ENCODE results near the gene ARHGAP33. TPM values are rescaled to one million over a fixed set of nuclear protein-coding genes. Genes with fewer than 3 reads are reported as not detected.
A peak's percentile ranks its signal among the peaks of the same experiment; 100 is the strongest.

The ARHGAP33 gene
- total and polyA plus RNA-seq, 2 of the 8 experiments (the other 6 are each of a cell fraction or from before 2014, with no cell fraction given) = 6.5 to 25.2 TPM

GRCh38 chr19:35738021-35738886 is 37.1 kb upstream of the ARHGAP33 start:
- H3K9ac ChIP-seq (replicated peaks in 1 of 4; ENCODE audit: extremely low read depth in 1 of 4, low read depth in 3 of 4, low read length in 3 of 4) = no peak overlapping the region
- H3K23me2 ChIP-seq (ENCODE audit: low read depth, low read length) = peaks cover 10% of the 10 kb centered on the region; the same call in 1 of the 2 replicates
- no peak overlapping the region for H4K91ac ChIP-seq (replicated peaks; ENCODE audit: insufficient read length, low read length)
- no peak overlapping the region for H2AK5ac ChIP-seq (ENCODE audit: low read depth, low read length)
- H3K4me3 ChIP-seq (ENCODE audit: extremely low read depth in 1 of 4, insufficient read depth in 2 of 4, low read depth in 3 of 4, low read length in 4 of 4) = no peak overlapping the region
- H3K36me3 ChIP-seq (ENCODE audit: control insufficient read depth in 2 of 4, insufficient read depth in 4 of 4, low read length in 3 of 4) = peaks cover 11 to 35% (median 20%) of the 10 kb centered on the region in 4 experiments; a peak in 6 of 8 replicates
- H3K23ac ChIP-seq (ENCODE audit: insufficient read length) = no peak overlapping the region
- H2BK5ac ChIP-seq (ENCODE audit: low read depth, low read length) = no peak overlapping the region
- H2BK120ac ChIP-seq (replicated peaks; ENCODE audit: low read depth, low read length) = no peak overlapping the region
- CTCF ChIA-PET (ENCODE audit: partially characterized antibody) = interaction anchor here (0.6 to 8.9 kb wide), 4 partner anchors 14 to 98 kb away, joined by 3 to 80 read pairs (median 5); no protein-coding TSS in a partner anchor
- no peaks in the 10 kb centered on the region for H3K79me1 ChIP-seq (ENCODE audit: low read depth, low read length)
- POLR2A ChIA-PET (ENCODE audit: partially characterized antibody) = interaction anchor here (0.6 to 7.6 kb wide), 7 partner anchors 10 to 238 kb away, joined by 3 to 54 read pairs (median 5); partner anchors contain the start of gene LIN37
- H2BK12ac ChIP-seq (ENCODE audit: low read depth, low read length) = no peak overlapping the region
- no peaks in the 10 kb centered on the region for H3K27me3 ChIP-seq (replicated peaks in 1 of 4; ENCODE audit: control insufficient read depth in 3 of 4, extremely low read depth in 1 of 4, insufficient read depth in 3 of 4, low read length in 3 of 4)
- DNase-seq (ENCODE audit: low read depth in 1 of 2, low spot score in 2 of 2) = no peak
- H3K9me3 ChIP-seq (ENCODE audit: insufficient read depth in 2 of 2, low read depth in 1 of 2, low read length in 1 of 2) = no peaks in the 10 kb centered on the region
- H2BK15ac ChIP-seq (ENCODE audit: low read length) = no peak overlapping the region
- WGBS, 2 experiments (ENCODE audit: extremely low coverage in 1 of 2, insufficient coverage in 1 of 2, insufficient read length in 1 of 2, insufficient replicate concordance in 2 of 2, low coverage in 1 of 2, low lambda C conversion rate in 2 of 2, missing lambda C conversion rate in 1 of 2) = 92% methylated on average over 29 of the region's 37 CpGs; no CpG with 5 or more reads in 1 of the 2 experiments
- no peak overlapping the region for H2BK20ac ChIP-seq (ENCODE audit: low read length)
- no peak overlapping the region for H2AFZ ChIP-seq (ENCODE audit: low read length)
- FAIRE-seq = no peak
- H3K4me1 ChIP-seq (replicated peaks in 1 of 4; ENCODE audit: control insufficient read depth in 3 of 4, insufficient read depth in 4 of 4, low read length in 3 of 4) = peaks cover 0 to 3% (median 0%) of the 10 kb centered on the region in 4 experiments; a peak in 2 of 7 replicates
- no peak overlapping the region for H3K56ac ChIP-seq (replicated peaks; ENCODE audit: insufficient read length, low read depth, low read length)
- no peak overlapping the region for H4K5ac ChIP-seq (ENCODE audit: insufficient read length, low read depth, low read length)
- no peak overlapping the region for H3K18ac ChIP-seq (ENCODE audit: extremely low read depth, low read length)
- no peak overlapping the region for H3K14ac ChIP-seq (ENCODE audit: insufficient read length)
- peaks cover 0 to 15% of the 10 kb centered on the region in 2 experiments for H4K20me1 ChIP-seq (replicated peaks in 1 of 2; ENCODE audit: control insufficient read depth in 1 of 2, insufficient read depth in 2 of 2, low read length in 2 of 2)
- no peak for TF ChIP-seq POLR2A (IDR thresholded peaks at IDR 0.05; ENCODE audit: control extremely low read depth in 1 of 2, low read depth in 2 of 2, low read length in 2 of 2)
- peak; percentile 22; the same call in 1 of the 2 replicates for TF ChIP-seq POLR2AphosphoS5 (IDR thresholded peaks at IDR 0.05; ENCODE audit: low read depth, low read length)
- no peak overlapping the region for H3K4ac ChIP-seq (replicated peaks; ENCODE audit: insufficient read length, low read depth, low read length)
- no peaks in the 10 kb centered on the region for H3K79me2 ChIP-seq (ENCODE audit: control insufficient read depth in 1 of 2, insufficient read depth in 2 of 2, low read length in 2 of 2)
- no peak overlapping the region for H3K27ac ChIP-seq (ENCODE audit: low read depth, low read length)
- no peak overlapping the region for H4K8ac ChIP-seq (ENCODE audit: extremely low read depth, insufficient read depth, low read length)
- H3K4me2 ChIP-seq (ENCODE audit: insufficient read depth in 1 of 2, low read depth in 2 of 2, low read length in 2 of 2) = no peak overlapping the region
